Coronary artery (tissue), 2 donors: ENCODE data around the gene SLC12A7.

Experiments
- DNase-seq: peaks from one replicate; pipeline ENCODE4 v3.0.0-alpha.2; 2017; ENCODE audit warnings: low spot score
- H3K27ac ChIP-seq, 2 donors: fragments of 200-600 bp; sonication (generic); one replicate each; pipeline ENCODE4 v1.5.1; 2016 to 2019
- H3K4me3 ChIP-seq: fragments of 200-600 bp; sonication (generic); 2 replicates; pipeline ENCODE4 v1.5.1; 2016; ENCODE audit warnings: mild to moderate bottlenecking, moderate library complexity
- CTCF ChIP-seq: fragments of 200-600 bp; sonication (generic); IDR thresholded peaks from one replicate; pipeline ENCODE4 v1.5.1; 2019; ENCODE audit warnings: antibody characterized with exemption

Gene SLC12A7

GRCh38 chr5:1008451-1009358 lies 103.2 kb downstream of the SLC12A7 start, which contains the start of gene NKD2:
NKD2 (plus strand) TSS chr5:1008802; CDS start chr5:1009058, 256 bp downstream.
- no peak for DNase-seq
- Histone ChIP-seq H3K4me3 (peak within 1 kb of the TSS; percentile 76), H3K27ac (no peak within 1 kb of the TSS)
- no peak for TF ChIP-seq CTCF

- no peak for DNase-seq
- TF ChIP-seq CTCF = no peak
- Histone ChIP-seq H3K4me3 (peak overlapping the region; percentile 76), H3K27ac (no peak overlapping the region)
Observed at GRCh38 chr5:1007681-1008450, 104.0 kb downstream of the SLC12A7 start.

- no peak for DNase-seq
- TF ChIP-seq CTCF = no peak
- H3K4me3 ChIP-seq = no peak overlapping the region
- H3K27ac ChIP-seq = no peak overlapping the region
Observed at GRCh38 chr5:1007221-1007680, 104.6 kb downstream of the SLC12A7 start.

GRCh38 chr5:1006656-1007071 lies 105.2 kb downstream of the SLC12A7 start:
- no peak for TF ChIP-seq CTCF
- no peak for DNase-seq
- Histone ChIP-seq H3K27ac (no peak overlapping the region), H3K4me3 (no peak overlapping the region)

- H3K27ac ChIP-seq = no peak overlapping the region
- no peak overlapping the region for H3K4me3 ChIP-seq
- TF ChIP-seq CTCF = no peak
- no peak for DNase-seq
Observed at GRCh38 chr5:1005904-1006655, 105.8 kb downstream of the SLC12A7 start.

- Histone ChIP-seq H3K27ac (peak overlapping the region in 1 of 2 donors; percentile 62), H3K4me3 (peak overlapping the region; percentile 78)
- DNase-seq = no peak
- TF ChIP-seq CTCF = no peak
Observed at GRCh38 chr5:1005249-1005851, 106.5 kb downstream of the SLC12A7 start.
